GM21786 (cell line): ENCODE results near the gene PSMD2.
A peak's percentile ranks its signal among the peaks of the same experiment; 100 is the strongest.
"Not testable (repeated sequence)": the region's sequence is repeated elsewhere in the genome, so short reads cannot be mapped to it uniquely, and the experiment has no call there.

Source experiments
- ATAC-seq: cut with Tn5 transposase; IDR thresholded peaks from one replicate; pipeline ENCODE4 v1.9.1; 2021; ENCODE audit not compliant: unreplicated experiment

Gene PSMD2

DNA sequence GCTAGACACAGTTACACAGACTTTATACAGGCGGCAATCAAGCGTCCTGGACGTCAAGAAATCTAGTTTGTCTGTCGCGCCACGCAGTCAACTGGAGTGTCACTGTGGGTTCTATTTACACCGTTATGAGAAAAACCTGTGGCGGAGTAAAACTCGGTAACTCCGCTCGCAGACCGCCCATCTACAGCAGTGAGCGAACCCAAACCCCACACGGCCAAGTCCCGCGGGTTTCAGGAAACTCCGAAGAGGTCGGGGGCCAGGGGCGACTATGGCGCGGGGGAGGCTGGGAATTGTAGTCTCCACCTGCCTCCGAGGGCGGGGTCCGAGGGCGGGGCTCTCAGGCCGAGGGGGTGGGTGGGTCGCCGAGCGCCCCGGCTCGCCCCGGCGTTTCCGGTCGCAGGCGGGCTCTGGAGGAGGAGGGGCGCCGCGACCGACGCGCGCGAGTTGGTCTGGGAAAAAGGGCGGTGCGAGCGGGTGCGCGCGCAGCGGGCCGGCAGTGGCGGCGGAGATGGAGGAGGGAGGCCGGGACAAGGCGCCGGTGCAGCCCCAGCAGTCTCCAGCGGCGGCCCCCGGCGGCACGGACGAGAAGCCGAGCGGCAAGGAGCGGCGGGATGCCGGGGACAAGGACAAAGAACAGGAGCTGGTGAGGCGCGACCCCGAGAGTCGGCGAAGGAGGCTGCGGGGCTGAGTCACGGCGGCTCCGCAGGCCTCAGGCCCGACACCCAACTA lies at the start of gene PSMD2:
PSMD2 (plus strand) TSS at position 483 of the 729 bp plus-strand sequence; CDS start at position 509, 26 bp downstream.
- peak; percentile 94 for ATAC-seq

DNA sequence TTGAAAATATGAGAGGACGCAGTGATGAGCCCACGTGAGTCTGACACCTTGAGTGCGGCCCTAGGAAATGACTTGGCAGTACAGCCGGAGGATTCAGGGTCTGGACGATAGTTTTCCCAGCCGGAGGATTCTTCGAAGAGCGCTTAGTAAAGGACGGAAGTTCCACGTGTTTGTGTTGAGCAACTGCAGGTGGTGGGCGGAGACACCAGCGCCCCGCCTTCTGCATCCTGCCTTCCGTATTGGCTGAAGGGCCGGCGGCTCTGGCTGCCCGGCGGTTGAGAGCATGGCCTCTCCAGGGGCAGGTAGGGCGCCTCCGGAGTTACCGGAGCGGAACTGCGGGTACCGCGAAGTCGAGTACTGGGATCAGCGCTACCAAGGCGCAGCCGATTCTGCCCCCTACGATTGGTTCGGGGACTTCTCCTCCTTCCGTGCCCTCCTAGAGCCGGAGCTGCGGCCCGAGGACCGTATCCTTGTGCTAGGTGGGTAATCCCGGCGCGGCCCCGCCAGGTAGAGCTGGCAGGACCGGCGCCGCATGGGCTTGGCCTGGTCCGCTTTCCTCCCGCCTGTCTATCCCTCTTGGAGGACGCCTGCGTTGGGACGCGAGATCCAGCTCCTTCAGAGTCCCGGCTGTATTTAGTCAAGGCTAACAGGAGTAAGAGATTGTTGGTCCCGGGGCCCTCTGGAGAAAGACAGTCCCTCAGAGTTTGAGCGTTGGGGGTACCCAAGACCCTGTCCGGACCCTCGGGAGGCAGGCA lies 49.5 kb upstream of the PSMD2 start, which contains the start of gene EEF1AKMT4:
EEF1AKMT4 (plus strand) TSS at position 261 of the 755 bp plus-strand sequence; CDS start at position 284, 23 bp downstream.
- ATAC-seq = peak; percentile 89

DNA sequence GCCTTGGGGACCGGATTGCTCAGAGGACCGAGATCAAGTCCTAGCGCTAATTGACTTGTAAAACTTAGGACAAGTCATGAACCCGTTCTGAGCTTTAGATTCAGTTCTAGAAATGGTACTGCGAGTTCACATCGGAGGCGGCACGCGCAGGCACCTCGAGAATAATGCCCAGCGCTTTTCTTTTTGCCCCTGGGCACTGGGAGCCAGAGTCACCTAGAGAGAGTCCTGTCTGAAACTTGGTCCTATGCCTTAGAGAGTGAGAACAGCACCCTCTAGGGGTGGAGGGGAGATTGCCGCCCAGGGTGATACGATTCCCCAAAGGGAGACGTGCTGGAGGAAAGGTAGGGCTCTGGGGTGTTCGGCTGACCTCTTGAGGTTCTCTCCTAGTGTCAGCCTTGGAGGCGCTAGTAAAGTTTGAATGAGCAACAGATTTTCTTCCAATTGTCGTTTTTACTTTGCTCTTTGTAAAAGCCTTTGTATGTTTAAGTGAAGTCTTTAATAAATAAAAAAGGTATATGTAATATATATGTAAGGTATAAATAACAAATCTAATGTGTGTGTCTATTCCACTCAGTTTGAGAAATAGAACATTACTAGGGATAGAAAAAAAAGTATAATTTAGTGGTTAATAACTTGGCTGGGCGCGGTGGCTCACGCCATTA lies 48.7 kb upstream of the PSMD2 start:
- ATAC-seq = peak; percentile 68

DNA sequence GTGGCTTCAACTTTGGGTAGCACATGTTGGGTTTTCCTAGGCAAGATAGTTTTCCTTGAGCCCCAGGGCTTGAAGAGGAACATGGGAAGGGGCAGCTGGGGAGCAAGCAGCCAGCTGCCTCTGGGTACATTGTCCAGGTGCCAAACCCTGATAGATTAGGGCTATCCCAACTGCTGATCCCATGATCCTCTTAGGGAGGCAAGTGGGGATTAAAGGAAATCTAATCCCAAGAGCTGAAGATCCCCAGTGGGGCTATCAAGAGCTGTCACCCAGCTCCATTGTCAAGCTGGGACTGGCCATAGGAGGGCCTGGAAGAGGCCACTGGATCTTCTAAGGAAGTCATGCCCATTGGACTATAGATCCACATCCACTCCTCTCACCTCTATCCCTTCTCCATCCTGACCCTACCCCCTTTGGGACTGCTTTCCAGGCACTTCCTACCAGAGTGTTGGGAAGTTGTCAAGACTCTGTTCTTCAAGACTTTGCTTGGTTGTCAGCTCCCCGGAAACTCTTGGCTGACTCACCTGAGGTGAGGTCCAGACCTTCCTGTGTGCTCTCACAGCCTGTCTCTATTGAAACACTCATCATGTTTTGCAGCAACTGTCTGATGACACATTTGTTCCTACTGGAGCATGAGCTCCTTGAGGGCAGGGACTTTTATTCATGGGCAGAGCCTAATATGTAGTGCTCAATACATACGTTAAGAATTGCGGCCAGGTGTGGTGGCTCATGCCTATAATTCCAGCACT lies 43.6 kb upstream of the PSMD2 start:
- ATAC-seq = no peak

DNA sequence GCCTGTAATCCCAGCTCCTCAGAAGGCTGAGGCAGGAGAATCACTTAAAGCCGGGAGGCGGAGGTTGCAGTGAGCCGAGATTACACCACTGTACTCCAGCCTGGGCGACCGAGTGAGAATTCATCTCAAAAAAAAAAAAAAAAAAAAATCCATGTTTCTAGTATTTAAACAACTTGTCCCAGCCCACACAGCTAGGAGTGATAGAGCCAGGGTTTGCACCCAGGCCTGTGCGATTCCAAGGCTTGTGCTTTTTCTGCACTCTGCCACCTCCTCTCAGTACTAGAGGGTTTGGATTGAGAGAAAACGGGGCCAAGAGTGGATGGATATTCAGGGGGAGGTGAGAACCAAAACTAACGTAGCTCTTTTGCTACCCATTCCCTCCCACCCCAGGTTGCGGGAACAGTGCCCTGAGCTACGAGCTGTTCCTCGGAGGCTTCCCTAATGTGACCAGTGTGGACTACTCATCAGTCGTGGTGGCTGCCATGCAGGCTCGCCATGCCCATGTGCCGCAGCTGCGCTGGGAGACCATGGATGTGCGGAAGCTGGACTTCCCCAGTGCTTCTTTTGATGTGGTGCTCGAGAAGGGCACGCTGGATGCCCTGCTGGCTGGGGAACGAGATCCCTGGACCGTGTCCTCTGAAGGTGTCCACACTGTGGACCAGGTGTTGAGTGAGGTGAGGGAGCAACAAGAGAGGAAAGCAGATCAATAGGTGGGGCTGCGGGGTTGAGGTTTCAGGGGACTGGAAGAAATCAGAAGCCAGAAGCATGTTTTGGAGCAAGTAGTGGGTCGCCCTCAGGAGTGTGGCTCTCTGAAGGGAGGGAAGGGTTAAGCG lies 41.7 kb upstream of the PSMD2 start:
- no peak for ATAC-seq

DNA sequence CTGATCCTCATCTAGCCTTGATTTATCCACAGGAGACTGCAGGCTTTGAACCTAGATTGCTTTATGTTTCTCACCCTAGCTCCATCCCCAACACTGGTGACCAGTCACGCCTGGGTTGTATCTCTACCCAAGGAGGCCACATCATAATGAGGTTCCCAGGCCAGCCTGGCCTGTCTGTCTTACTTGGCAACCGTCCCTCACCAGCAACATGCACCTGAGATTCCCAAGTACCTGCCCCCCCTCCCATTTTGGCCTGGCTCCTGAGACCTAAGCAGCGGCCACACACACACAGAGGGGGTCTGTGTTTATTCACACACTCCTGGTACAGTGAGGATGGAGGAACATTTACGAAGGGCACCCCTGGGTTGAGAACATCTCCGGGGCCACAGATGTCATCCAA lies 40.1 kb upstream of the PSMD2 start:
- ATAC-seq = no peak

DNA sequence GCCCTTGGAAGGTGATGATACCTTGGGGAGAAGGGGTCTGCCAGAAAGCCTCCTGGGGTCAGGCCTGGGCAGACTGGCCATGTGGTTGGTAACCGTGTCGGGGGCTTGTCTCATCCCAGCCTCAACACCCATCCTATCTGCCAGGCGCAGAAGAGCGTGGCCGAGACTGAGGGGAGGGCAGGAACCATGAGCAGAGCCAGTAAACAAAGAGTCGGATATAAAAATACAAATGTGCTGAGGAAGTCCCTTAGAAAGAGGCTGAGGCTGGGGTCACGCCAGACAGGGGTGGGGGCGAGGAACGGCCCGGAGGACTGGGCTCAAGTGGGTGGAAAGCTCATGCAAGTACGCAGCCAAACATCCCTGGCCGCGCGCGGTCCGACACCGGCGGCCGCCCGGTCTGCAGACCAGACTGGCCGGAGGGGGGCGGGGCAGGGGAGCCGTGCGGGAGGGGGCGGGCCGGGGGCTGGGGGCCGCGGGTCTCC lies 39.6 kb upstream of the PSMD2 start:
- no peak for ATAC-seq

DNA sequence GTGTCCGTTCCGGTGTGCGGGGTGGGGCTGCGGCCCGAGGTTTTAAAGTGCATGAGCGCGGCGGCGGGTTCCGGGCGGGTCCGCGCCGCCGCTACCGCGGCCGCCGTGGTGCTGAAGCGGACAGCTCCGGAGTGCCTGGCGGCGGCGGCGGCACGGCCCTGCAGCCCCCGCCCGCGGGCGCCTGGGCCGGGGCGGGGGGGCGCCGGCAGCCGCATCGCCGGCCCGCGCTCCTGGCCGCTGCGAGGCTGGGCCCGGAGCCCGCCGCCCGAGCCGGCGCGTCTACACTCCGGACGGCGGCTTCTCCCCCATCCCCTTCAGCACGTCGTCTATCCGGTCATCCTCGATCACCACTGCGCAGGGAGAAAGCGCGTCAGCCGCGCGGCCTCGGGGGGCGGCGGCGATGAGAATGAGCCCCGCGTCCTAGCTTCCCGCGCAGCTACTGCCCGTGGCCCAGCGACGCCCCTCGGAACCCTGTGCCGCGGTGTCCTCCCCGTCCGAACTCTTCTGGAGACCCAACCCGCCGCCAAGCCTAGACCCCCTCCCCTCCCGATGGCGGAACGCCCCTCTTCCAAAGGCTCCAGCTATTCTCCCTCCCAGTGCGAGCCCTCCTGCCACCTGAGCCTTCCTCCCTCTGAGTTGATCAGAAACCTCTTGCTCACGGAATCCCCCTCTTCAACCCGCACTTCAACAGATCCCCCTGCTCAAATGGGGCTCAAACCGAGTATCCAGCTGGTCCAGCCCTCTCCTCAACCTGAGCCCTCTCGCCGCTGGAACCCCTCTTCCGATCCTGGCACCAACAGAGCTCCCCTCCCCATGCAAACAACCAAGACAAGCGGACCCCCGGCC lies 38.9 kb upstream of the PSMD2 start:
- no peak for ATAC-seq

DNA sequence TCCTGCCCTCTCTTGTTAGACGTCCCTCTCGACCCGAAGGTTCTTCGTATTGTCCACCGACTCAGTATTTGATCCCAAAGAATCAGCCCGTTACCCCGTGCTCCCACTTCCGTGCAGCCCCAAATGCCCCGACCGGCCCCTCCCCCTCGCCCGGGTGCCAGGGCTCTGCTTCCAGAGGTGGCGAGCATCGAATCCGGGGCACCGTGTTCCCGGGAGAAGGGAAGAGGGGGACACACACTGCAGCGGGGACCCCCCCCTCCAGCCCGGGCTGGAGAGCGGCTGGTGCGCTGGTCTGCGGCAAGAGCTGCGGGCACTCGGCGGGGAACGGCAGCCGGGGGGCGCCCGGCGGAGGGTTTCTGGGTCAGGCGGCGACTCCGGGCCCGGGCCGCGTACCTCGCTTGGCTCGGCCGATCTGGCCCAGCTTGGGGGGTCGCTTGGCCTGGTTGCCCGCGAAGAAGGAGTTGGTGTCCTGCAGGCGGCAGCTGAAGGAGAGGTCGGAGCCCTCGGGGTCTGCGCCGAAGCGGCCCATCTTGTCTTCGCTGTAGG lies 38.2 kb upstream of the PSMD2 start:
- ATAC-seq = no peak

DNA sequence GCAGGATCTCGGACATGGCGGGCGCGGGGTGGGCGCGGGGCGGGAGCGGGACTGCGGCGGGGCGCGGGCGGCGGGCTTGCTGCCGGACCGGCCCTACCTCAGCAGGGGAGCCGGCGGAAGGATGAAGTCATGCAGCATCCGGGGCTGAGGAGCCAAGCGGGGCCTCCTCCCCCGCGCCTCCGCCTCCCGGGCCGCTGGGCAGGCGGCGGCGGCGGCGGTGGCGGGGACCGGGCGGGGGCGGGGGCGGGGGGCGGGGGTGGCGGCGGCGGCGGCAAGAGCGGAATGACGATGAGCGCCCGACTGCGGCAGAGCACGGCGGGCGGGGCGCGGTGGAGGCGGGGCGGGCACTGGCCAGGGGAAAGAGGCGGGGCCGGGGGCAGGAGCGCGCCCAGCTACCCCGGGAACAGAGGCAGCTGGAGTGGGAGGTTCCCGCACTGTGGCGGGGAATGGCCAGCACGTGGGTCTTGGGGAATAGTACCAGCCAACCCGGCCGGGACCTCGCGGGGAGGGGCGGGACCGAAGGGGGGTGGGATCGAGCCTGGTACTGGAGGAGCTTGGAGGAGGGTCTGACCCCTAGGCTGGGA lies 37.7 kb upstream of the PSMD2 start, which contains the start of gene CAMK2N2:
CAMK2N2 (minus strand) TSS at position 284 of the 584 bp plus-strand sequence; CDS start at position 16, 268 bp downstream.
- ATAC-seq = peak; percentile 49

DNA sequence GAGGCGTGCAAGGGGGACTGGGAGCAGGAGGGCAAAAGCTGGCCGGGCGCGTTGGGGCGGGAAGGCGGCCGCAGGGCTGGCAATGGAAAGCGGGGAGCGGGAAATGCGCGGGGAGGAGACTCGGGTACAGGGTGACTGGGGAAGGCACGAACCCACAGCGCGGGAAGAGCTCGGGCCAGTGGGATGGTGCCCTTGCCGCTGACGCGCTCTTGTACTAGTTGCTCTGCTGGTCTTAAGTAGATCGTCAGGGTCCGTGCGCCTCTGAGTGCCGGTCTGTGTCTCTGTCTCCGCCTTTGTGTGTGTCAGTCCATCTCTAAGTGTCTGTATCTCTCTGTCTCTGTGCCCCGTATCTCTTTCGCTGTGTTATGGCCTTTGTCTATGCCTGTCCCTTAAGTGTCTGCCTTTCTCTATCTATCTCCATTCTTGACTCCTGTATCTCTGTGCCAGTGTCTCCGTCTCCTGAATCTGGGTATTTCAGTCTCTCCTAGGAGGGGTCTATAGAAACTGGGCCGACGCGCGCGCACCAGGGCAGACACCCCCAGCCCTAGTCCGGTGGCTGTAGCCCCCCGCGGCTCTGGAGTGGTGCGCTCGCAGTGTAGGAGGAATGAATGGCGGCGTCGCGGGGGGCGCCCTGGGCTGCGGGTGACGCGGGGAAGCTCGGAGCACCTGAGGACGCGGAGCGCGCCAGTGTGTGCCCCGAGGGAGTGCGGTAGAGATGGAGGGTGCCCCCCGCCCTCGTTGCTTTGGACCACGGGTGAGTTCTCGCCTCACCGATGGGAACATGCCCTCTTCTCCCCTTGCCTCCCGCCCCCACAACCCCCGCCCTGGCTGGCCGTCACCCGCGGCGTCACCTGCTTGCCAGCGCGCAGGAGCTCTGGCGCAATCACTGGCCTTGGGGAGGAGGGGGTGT lies 36.9 kb upstream of the PSMD2 start:
- ATAC-seq = no peak

DNA sequence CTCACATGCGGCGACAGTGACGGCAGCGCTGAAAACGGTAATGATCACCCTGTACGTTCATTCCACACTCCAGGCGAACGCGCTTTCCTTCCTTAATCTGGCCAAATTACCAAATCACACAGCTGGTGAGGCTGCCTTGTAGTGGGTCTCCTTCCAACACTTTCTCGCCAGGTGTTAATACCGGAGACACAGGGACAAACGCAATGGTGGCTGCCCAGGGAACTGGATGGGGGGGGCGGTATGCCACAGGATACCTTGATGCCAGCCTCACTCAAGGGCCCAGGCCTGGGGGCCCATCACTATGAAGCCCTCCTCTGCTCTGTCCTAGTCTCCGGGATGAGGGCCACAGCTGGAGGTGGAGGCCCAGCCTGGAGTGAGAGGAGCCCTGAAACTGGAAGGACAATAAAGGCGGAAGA lies 36.3 kb upstream of the PSMD2 start:
- no peak for ATAC-seq

DNA sequence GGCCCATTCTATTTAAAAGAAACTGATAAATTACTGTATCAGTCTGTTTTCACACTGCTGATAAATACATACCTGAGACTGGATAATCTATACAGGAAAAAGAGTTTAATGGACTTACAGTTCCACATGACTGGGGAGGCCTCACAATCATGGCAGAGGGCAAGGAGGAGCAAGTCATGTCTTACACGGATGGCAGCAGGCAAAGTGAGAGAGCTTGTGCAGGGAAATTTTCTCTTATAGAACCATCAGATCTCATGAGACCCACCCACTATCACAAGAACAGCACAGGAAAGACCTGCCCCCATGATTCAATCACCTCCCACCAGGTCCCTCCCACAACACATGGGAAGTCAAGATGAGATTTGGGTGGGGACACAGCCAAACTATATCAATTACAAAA lies 31.8 kb upstream of the PSMD2 start:
- ATAC-seq = not testable (repeated sequence)

DNA sequence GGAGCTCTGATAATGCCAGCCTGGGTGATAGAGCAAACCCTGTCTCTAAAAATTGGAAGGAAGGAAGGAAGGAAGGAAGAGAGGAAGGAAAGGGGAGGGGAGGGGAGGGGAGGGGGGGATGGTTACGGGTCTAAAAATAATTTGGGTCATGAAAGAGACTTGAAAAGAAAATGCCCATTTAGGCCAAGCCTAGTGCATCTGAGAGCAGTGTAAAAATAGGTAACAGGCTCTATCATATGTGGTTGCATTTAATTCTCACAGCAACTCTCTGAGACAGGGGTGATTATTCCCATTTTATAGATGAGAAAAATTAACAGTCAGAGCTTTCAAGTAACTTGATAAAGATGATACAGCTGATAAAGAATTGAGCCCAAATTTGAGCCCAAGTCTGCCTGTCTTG lies 26.8 kb upstream of the PSMD2 start:
- ATAC-seq = no peak

DNA sequence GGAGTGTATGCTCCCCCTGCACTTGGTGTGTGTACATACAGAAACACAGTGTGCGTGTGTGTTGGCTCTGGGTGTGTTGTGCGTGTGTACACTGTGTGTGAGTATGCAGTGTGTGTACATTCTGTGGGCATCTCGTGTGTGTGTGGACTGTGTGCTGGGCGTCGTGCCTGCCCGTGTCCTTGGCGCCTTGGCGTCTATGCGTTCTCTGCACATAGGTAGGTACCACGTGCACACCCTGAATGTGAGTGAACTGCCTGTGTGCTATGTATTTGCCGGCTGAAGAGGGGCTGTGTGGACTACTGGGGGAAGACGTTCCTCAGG lies 23.7 kb upstream of the PSMD2 start:
- ATAC-seq = no peak

DNA sequence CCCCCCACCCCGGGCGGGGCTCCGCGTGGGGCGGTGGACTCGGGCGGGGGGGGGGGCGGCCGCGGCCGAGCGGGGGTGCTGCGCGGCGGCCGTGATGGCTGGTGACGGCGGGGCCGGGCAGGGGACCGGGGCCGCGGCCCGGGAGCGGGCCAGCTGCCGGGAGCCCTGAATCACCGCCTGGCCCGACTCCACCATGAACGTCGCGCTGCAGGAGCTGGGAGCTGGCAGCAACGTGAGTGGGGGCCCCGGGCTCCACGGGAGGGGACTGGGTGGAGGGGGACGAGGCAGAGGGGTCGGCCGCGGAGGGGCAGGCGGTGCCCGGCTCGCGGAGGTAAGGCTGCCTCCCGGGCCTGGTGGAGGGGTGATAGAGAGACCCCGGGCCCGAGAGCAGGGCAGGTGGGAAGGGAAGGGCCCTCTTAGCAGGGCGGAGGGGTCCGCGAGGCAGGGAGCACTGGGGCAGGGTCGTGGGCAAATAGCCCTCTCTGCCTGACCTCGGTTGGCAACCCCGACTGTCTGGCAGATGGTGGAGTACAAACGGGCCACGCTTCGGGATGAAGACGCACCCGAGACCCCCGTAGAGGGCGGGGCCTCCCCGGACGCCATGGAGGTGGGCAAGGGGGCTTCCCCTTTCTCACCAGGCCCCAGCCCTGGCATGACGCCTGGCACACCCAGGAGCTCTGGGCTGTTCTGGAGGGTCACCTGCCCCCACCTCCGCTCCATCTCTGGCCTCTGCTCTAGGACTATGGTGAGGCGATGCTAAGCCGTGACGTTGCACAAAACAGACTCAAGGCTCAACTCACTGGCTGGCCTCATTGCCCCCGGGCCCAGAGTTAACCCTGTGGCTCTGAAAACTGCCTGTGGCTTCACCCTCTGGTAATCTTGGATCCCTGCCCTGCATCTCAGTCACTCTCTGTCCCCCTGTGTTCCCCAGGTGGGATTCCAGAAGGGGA lies 22.8 kb upstream of the PSMD2 start, which contains the start of gene ECE2:
ECE2 (plus strand) TSS at position 62 of the 950 bp plus-strand sequence; CDS start at position 194, 132 bp downstream.
- ATAC-seq = no peak
